ENCODE results near the gene AKIRIN1.
"Not testable (repeated sequence)": the region's sequence is repeated elsewhere in the genome, so short reads cannot be mapped to it uniquely, and the experiment has no call there.

AKIRIN1 gene

GRCh38 chr1:39046613-39047210 lies 55.6 kb downstream of the AKIRIN1 start:
- DNase-seq, result no peak

GRCh38 chr1:39047374-39048229 lies 56.5 kb downstream of the AKIRIN1 start:
- no peak for DNase-seq

- DNase-seq, result no peak
Observed at GRCh38 chr1:39048745-39049370, 57.8 kb downstream of the AKIRIN1 start.

- DNase-seq, result no peak
Observed at GRCh38 chr1:39050001-39050400, 58.9 kb downstream of the AKIRIN1 start.

- not testable (repeated sequence) for DNase-seq
Observed at GRCh38 chr1:39051193-39051850, 60.2 kb downstream of the AKIRIN1 start.

- DNase-seq, result no peak
Observed at GRCh38 chr1:39051956-39052355, 60.9 kb downstream of the AKIRIN1 start.

GRCh38 chr1:39055213-39055710 lies 64.2 kb downstream of the AKIRIN1 start:
- not testable (repeated sequence) for DNase-seq

Data from NCI-H1105 treated with DMSO at 0.1 percent for 48 hours (cell line).